ENCODE measurements around the gene CHRD. TPM values are rescaled to one million over a fixed set of nuclear protein-coding genes. Genes with fewer than 3 reads are reported as not detected.
A peak's percentile ranks its signal among the peaks of the same experiment; 100 is the strongest.

The CHRD gene
- total and polyA plus RNA-seq, 10 of the 15 experiments (the other 5 are each of a cell fraction or from before 2014, with no cell fraction given), result not detected

DNA sequence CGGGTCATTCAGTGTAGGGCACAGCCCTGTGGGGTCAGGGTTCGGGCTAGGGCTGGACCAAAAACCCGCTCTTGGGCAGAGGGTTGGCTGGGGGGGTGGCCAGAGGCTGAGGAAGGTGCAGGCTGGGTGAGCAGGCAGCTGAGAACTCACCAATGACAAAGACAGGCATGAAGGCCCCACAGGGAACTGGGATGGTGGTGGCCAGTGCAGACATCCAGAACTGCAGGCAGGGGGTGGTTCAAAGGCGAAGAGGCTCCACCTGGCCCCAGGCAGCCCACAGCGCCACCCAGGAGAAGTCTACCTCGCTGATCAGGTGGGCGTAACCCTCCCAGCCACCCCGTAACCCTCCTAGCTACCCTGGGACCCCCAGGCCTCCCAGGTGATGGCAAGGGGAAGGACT lies 25.1 kb upstream of the CHRD start:
- Histone ChIP-seq H3K27me3 (replicated peaks in 1 of 2; ENCODE audit: control insufficient read depth in 2 of 2, insufficient read depth in 2 of 2, low read length in 1 of 2) (no peaks in the 10 kb centered on the region; a peak in 1 of 4 replicates), H3K4me2 (ENCODE audit: control insufficient read depth, insufficient read depth) (no peak overlapping the region), H3K4me1 (ENCODE audit: control insufficient read depth, insufficient read depth, low read length) (no peaks in the 10 kb centered on the region), H3K9ac (ENCODE audit: control insufficient read depth, insufficient read depth, low read length) (no peak overlapping the region), H4K20me1 (ENCODE audit: control insufficient read depth, insufficient read depth) (no peaks in the 10 kb centered on the region), H3K27ac (ENCODE audit: control insufficient read depth, insufficient read depth) (no peak overlapping the region), H3K9me3 (replicated peaks; ENCODE audit: control insufficient read depth, insufficient read depth, low read length) (no peaks in the 10 kb centered on the region), H2AFZ (ENCODE audit: control insufficient read depth, low read depth, low read length) (no peak overlapping the region), H3K4me3 (no peak overlapping the region), H3K36me3 (ENCODE audit: control insufficient read depth in 2 of 2, insufficient read depth in 2 of 2, low read length in 1 of 2) (no peaks in the 10 kb centered on the region), H3K79me2 (ENCODE audit: control insufficient read depth, insufficient read depth, low read length) (no peaks in the 10 kb centered on the region)
- ChIA-PET SMC1A (ENCODE audit: uncharacterized antibody, unreplicated experiment) (interaction anchor here (0.6 to 1.2 kb wide), 3 partner anchors 17 to 158 kb away, joined by 3 read pairs; no protein-coding TSS in a partner anchor), RAD21 (ENCODE audit: unreplicated experiment) (interaction anchor here (2.6 kb wide), 1 partner anchor 17 kb away, joined by 11 read pairs; no protein-coding TSS in a partner anchor), POLR2A (interaction anchor here (1.2 kb wide), 1 partner anchor 13 kb away, joined by 3 read pairs; no protein-coding TSS in a partner anchor), CTCF (interaction anchor here (0.6 to 3.7 kb wide), 8 partner anchors 16 to 166 kb away, joined by 3 to 16 read pairs (median 4); partner anchors contain the start of gene FAM131A)
- no peak for DNase-seq (ENCODE audit: low read depth, low spot score)
- FAIRE-seq, result no peak
- intact Hi-C loops (cut with micrococcal nuclease; ENCODE audit: unreplicated experiment), result loop anchor here (1.0 kb wide), 1 partner anchor 159 kb away; no protein-coding TSS in a partner anchor
- 56% methylated on average over 8 of the region's 8 CpGs for WGBS (ENCODE audit: insufficient coverage, insufficient replicate concordance, low lambda C conversion rate, missing lambda C conversion rate)
- BruUV-seq (replicated peaks), result no TSS peak
- peak; percentile 13 for ATAC-seq
- in situ Hi-C loops (cut with MboI), result no loop called here
- TF ChIP-seq DPF2 (IDR thresholded peaks at IDR 0.05) (no peak), ATF7 (IDR thresholded peaks at IDR 0.05; ENCODE audit: low read depth) (no peak), STAT3 (IDR thresholded peaks at IDR 0.05; ENCODE audit: low read depth, low read length) (no peak), ZNF24 (IDR thresholded peaks at IDR 0.05) (no peak), HCFC1 (IDR thresholded peaks at IDR 0.05; ENCODE audit: low read length) (no peak), ZBTB4 (CRISPR knock-in tag; IDR thresholded peaks at IDR 0.05) (no peak), TCF3 (IDR thresholded peaks at IDR 0.05; ENCODE audit: borderline replicate concordance, insufficient read depth, low read depth, low read length) (no peak), EZH2 (IDR thresholded peaks at IDR 0.05; ENCODE audit: borderline replicate concordance, control insufficient read depth, low read depth, low read length) (no peak), ZNF622 (IDR thresholded peaks at IDR 0.05) (no peak), PBX3 (IDR thresholded peaks at IDR 0.05; ENCODE audit: insufficient replicate concordance, low read depth, low read length) (no peak), RBBP5 (conservative IDR thresholded peaks at IDR 0.05) (no peak), CREB1 (IDR thresholded peaks at IDR 0.05; ENCODE audit: low read depth) (no peak)
- TF ChIP-seq, protein P1, sequence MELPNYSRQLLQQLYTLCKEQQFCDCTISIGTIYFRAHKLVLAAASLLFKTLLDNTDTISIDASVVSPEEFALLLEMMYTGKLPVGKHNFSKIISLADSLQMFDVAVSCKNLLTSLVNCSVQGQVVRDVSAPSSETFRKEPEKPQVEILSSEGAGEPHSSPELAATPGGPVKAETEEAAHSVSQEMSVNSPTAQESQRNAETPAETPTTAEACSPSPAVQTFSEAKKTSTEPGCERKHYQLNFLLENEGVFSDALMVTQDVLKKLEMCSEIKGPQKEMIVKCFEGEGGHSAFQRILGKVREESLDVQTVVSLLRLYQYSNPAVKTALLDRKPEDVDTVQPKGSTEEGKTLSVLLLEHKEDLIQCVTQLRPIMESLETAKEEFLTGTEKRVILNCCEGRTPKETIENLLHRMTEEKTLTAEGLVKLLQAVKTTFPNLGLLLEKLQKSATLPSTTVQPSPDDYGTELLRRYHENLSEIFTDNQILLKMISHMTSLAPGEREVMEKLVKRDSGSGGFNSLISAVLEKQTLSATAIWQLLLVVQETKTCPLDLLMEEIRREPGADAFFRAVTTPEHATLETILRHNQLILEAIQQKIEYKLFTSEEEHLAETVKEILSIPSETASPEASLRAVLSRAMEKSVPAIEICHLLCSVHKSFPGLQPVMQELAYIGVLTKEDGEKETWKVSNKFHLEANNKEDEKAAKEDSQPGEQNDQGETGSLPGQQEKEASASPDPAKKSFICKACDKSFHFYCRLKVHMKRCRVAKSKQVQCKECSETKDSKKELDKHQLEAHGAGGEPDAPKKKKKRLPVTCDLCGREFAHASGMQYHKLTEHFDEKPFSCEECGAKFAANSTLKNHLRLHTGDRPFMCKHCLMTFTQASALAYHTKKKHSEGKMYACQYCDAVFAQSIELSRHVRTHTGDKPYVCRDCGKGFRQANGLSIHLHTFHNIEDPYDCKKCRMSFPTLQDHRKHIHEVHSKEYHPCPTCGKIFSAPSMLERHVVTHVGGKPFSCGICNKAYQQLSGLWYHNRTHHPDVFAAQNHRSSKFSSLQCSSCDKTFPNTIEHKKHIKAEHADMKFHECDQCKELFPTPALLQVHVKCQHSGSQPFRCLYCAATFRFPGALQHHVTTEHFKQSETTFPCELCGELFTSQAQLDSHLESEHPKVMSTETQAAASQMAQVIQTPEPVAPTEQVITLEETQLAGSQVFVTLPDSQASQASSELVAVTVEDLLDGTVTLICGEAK (IDR thresholded peaks at IDR 0.05; ENCODE audit: borderline replicate concordance), result no peak
- TF ChIP-seq, protein P2, sequence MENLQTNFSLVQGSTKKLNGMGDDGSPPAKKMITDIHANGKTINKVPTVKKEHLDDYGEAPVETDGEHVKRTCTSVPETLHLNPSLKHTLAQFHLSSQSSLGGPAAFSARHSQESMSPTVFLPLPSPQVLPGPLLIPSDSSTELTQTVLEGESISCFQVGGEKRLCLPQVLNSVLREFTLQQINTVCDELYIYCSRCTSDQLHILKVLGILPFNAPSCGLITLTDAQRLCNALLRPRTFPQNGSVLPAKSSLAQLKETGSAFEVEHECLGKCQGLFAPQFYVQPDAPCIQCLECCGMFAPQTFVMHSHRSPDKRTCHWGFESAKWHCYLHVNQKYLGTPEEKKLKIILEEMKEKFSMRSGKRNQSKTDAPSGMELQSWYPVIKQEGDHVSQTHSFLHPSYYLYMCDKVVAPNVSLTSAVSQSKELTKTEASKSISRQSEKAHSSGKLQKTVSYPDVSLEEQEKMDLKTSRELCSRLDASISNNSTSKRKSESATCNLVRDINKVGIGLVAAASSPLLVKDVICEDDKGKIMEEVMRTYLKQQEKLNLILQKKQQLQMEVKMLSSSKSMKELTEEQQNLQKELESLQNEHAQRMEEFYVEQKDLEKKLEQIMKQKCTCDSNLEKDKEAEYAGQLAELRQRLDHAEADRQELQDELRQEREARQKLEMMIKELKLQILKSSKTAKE (IDR thresholded peaks at IDR 0.05; ENCODE audit: low read depth, poor library complexity, severe bottlenecking), result no peak

All from GM12878 (cell line).